CD14-positive monocyte (primary cell): ENCODE data around the gene IL17D. TPM values are rescaled to one million over a fixed set of nuclear protein-coding genes. Genes with fewer than 3 reads are reported as not detected.

Experiments
- DNase-seq, 3 donors: peaks; one replicate each; pipeline ENCODE4 v3.0.0-alpha.2; 2011 to 2022
- H2AFZ ChIP-seq: 2 replicates; pipeline ENCODE4 v1.6.0; 2012; ENCODE audit warnings: mild to moderate bottlenecking, low read depth, low read length, inconsistent platforms; ENCODE audit not compliant: insufficient read depth, poor library complexity, severe bottlenecking
- H3K27ac ChIP-seq, 2 donors: 1 replicate in 1 of 2; 2 replicates in 1 of 2; pipeline ENCODE4 v1.5.1; 2012 to 2013; ENCODE audit warnings: low read length in 2 of 2, control low read depth in 1 of 2, inconsistent platforms in 1 of 2, low read depth in 1 of 2, mild to moderate bottlenecking in 1 of 2
- H3K27me3 ChIP-seq, 2 donors: one replicate each; pipeline versions ENCODE4 v1.6.0 to v1.6.1; 2011 to 2013; ENCODE audit warnings: low read length in 2 of 2; ENCODE audit not compliant: control insufficient read depth in 2 of 2, insufficient read depth in 2 of 2
- H3K36me3 ChIP-seq, 2 donors: replicated peaks in 1 of 2; 1 replicate in 1 of 2; 2 replicates in 1 of 2; pipeline versions ENCODE4 v1.5.1 to v1.6.1; 2012 to 2013; ENCODE audit warnings: low read length in 2 of 2, control low read depth in 1 of 2, inconsistent platforms in 1 of 2, mild to moderate bottlenecking in 1 of 2; ENCODE audit not compliant: insufficient read depth in 2 of 2, control insufficient read depth in 1 of 2
- H3K4me1 ChIP-seq, 2 donors: 1 replicate in 1 of 2; 2 replicates in 1 of 2; pipeline versions ENCODE4 v1.5.1 to v1.6.1; 2012 to 2013; ENCODE audit warnings: low read length in 2 of 2, control low read depth in 1 of 2, inconsistent platforms in 1 of 2, mild to moderate bottlenecking in 1 of 2, moderate library complexity in 1 of 2; ENCODE audit not compliant: insufficient read depth in 2 of 2, control insufficient read depth in 1 of 2
- H3K4me2 ChIP-seq: replicated peaks from 2 replicates; pipeline ENCODE3; 2012; ENCODE audit warnings: low read length, moderate library complexity, mild to moderate bottlenecking; ENCODE audit not compliant: poor library complexity, severe bottlenecking; ENCODE audit errors: extremely low read depth
- H3K4me3 ChIP-seq, 3 experiments: fragments of 200-600 bp in 1 of 3; sonication (generic) in 1 of 3; replicated peaks in 1 of 3; 1 replicate in 2 of 3; 2 replicates in 1 of 3; pipeline ENCODE4 v1.5.1; 2011 to 2013; ENCODE audit warnings: low read length in 3 of 3, mild to moderate bottlenecking in 3 of 3, control low read depth in 2 of 3, low read depth in 2 of 3, inconsistent platforms in 1 of 3, moderate library complexity in 1 of 3
- H3K79me2 ChIP-seq: 2 replicates; pipeline ENCODE4 v1.6.0; 2012; ENCODE audit warnings: mild to moderate bottlenecking, control low read depth, inconsistent platforms, low read length, moderate library complexity; ENCODE audit not compliant: insufficient read depth
- H3K9ac ChIP-seq: 2 replicates; pipeline ENCODE4 v1.6.0; 2017; ENCODE audit warnings: low read length, mild to moderate bottlenecking; ENCODE audit not compliant: insufficient read depth, poor library complexity, severe bottlenecking
- H3K9me3 ChIP-seq, 2 donors: replicated peaks in 1 of 2; 1 replicate in 1 of 2; 2 replicates in 1 of 2; pipeline versions ENCODE4 v1.5.1 to v1.6.1; 2012 to 2013; ENCODE audit warnings: low read length in 2 of 2, control low read depth in 1 of 2; ENCODE audit not compliant: control insufficient read depth in 1 of 2, insufficient read depth in 1 of 2
- H4K20me1 ChIP-seq: 2 replicates; pipeline ENCODE4 v1.6.0; 2012; ENCODE audit warnings: mild to moderate bottlenecking, low read length, control low read depth, moderate library complexity; ENCODE audit not compliant: insufficient read depth
- H3K27ac Mint-ChIP-seq, 7 donors: one replicate each; pipeline ENCODE4 v1.8.0; 2020; ENCODE audit warnings: mild to moderate bottlenecking in 7 of 7, mixed read lengths in 7 of 7, moderate library complexity in 6 of 7, inconsistent platforms in 2 of 7
- H3K27me3 Mint-ChIP-seq, 3 donors: one replicate each; pipeline ENCODE4 v1.8.0; 2021 to 2022; ENCODE audit warnings: low read depth in 3 of 3, mild to moderate bottlenecking in 3 of 3, mixed read lengths in 3 of 3, moderate library complexity in 3 of 3, inconsistent platforms in 1 of 3
- H3K36me3 Mint-ChIP-seq, 2 donors: one replicate each; pipeline ENCODE4 v1.8.0; 2020; ENCODE audit warnings: mixed read lengths in 2 of 2, inconsistent platforms in 1 of 2, mild to moderate bottlenecking in 1 of 2
- H3K4me1 Mint-ChIP-seq: one replicate; pipeline ENCODE4 v1.8.0; 2020; ENCODE audit warnings: mild to moderate bottlenecking, mixed read lengths
- H3K4me3 Mint-ChIP-seq, 2 donors: one replicate each; pipeline ENCODE4 v1.8.0; 2020; ENCODE audit warnings: mild to moderate bottlenecking in 2 of 2, mixed read lengths in 2 of 2, moderate library complexity in 1 of 2
- H3K9me3 Mint-ChIP-seq, 7 donors: one replicate each; pipeline ENCODE4 v1.8.0; 2020 to 2022; ENCODE audit warnings: mixed read lengths in 7 of 7, mild to moderate bottlenecking in 6 of 7, moderate library complexity in 6 of 7, inconsistent platforms in 2 of 7
- CTCF ChIP-seq: fragments of 200-600 bp; IDR thresholded peaks from one replicate; pipeline ENCODE4 v1.8.0; 2022; ENCODE audit warnings: antibody characterized with exemption, mild to moderate bottlenecking
- WGBS: methylation state at CpG from one replicate; pipeline ENCODE4 v1.1.5; 2013; ENCODE audit warnings: missing lambda C conversion rate; ENCODE audit not compliant: insufficient coverage; 5-methylcytosine and 5-hydroxymethylcytosine counted together
- intact Hi-C, 2 donors: fragments of 100-400 bp; cut with micrococcal nuclease; formaldehyde crosslinking; loops; one replicate each; pipeline versions ENCODE4 v1.15.0 to v1.15.1; 2023
- polyA plus RNA-seq, 3 donors: library from polyadenylated mRNA; depleted of rRNA in 1 of 3; unstranded in 2 of 3; stranded (reverse) in 1 of 3; fragments of 300-500 nt in 2 of 3; fragments of >200 nt in 1 of 3; fragmentation: Illumina TruSeq in 2 of 3; gene quantifications; 1 replicate in 2 of 3; 2 replicates in 1 of 3; pipeline ENCODE4 v1.2.3, GENCODE V29; 2012 to 2021

The IL17D gene
- polyA plus RNA-seq, 3 donors: not detected

- no peaks in the 10 kb centered on the region for H3K36me3 ChIP-seq
- no peaks in the 10 kb centered on the region for H3K9me3 ChIP-seq
- no peak overlapping the region for H3K4me3 ChIP-seq
- Mint-ChIP-seq H3K9me3 (no peaks in the 10 kb centered on the region), H3K36me3 (no peaks in the 10 kb centered on the region), H3K27ac (peak overlapping the region in 1 of 7 donors; percentile 73), H3K27me3 (peaks cover 7 to 28% (median 13%) of the 10 kb centered on the region in 3 donors), H3K4me3 (no peak overlapping the region), H3K4me1 (peaks cover 5% of the 10 kb centered on the region)
- no peak for TF ChIP-seq CTCF
- 75% methylated on average over 2 of the region's 4 CpGs for WGBS
- no peak for DNase-seq
- peaks cover 0 to 3% of the 10 kb centered on the region in 2 donors for H3K27me3 ChIP-seq
- intact Hi-C loops: loop anchor here (5.0 to 10.0 kb wide), 2 partner anchors 118 to 215 kb away; no protein-coding TSS in a partner anchor
- no peak overlapping the region for H3K4me2 ChIP-seq
- no peaks in the 10 kb centered on the region for H3K79me2 ChIP-seq
- H2AFZ ChIP-seq: no peak overlapping the region
- H3K27ac ChIP-seq: no peak overlapping the region
- H3K9ac ChIP-seq: no peak overlapping the region
- no peaks in the 10 kb centered on the region for H4K20me1 ChIP-seq
- H3K4me1 ChIP-seq: no peaks in the 10 kb centered on the region
These were observed 6.3 kb downstream of the IL17D start for GRCh38 chr13:20709782-20710181.

GRCh38 chr13:20711301-20712044, 8.0 kb downstream of the IL17D start:
- TF ChIP-seq CTCF: no peak
- Histone ChIP-seq H2AFZ (no peak overlapping the region), H3K4me3 (no peak overlapping the region), H3K4me1 (no peaks in the 10 kb centered on the region), H3K36me3 (no peaks in the 10 kb centered on the region), H3K27ac (no peak overlapping the region), H3K4me2 (no peak overlapping the region), H3K79me2 (no peaks in the 10 kb centered on the region), H4K20me1 (no peaks in the 10 kb centered on the region), H3K27me3 (peaks cover 0 to 2% of the 10 kb centered on the region in 2 donors), H3K9ac (no peak overlapping the region), H3K9me3 (no peaks in the 10 kb centered on the region)
- no peak for DNase-seq
- Mint-ChIP-seq H3K9me3 (no peaks in the 10 kb centered on the region), H3K27me3 (peaks cover 5 to 22% (median 6%) of the 10 kb centered on the region in 3 donors), H3K4me1 (peaks cover 6% of the 10 kb centered on the region), H3K36me3 (no peaks in the 10 kb centered on the region), H3K4me3 (no peak overlapping the region), H3K27ac (peak overlapping the region in 1 of 7 donors; percentile 46)
- intact Hi-C loops: loop anchor here (5.0 to 10.0 kb wide), 2 partner anchors 116 to 213 kb away; no protein-coding TSS in a partner anchor
- 97% methylated on average over 5 of the region's 13 CpGs for WGBS
